ENCODE measurements around the gene ARFGEF2. TPM values are rescaled to one million over a fixed set of nuclear protein-coding genes. Genes with fewer than 3 reads are reported as not detected.

The ARFGEF2 gene
- total and polyA plus RNA-seq, 2 of the 4 experiments (the other 2 are of a cell fraction): 10.3 to 39.1 TPM

DNA sequence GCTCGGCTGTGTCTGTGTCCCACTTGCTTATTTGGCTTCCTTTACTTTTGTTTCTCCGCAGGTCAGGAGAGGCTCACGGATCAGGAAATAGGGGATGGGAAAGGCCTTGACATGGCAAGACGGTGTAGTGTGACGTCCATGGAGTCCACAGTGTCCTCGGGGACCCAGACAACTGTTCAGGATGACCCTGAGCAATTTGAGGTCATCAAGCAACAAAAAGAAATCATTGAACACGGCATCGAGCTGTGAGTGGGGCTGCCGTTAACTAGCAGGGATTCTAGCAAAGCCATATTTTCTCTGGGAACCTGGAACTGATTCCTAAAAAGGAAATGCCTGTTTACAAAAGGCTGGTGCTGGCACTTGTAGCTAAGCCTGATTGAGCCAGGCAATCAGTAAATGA lies 54.4 kb downstream of the ARFGEF2 start:
- H3K18ac ChIP-seq (ENCODE audit: low read depth, low read length): no peak overlapping the region
- intact Hi-C loops (cut with micrococcal nuclease) (no loop called here), dilution Hi-C loops (cut with HindIII; ENCODE audit: low sequenced_read_pairs, unreplicated experiment) (no loop called here), in situ Hi-C loops (cut with MboI; ENCODE audit: low sequenced_read_pairs) (no loop called here)
- H2BK120ac ChIP-seq (ENCODE audit: low read depth, low read length): no peak overlapping the region
- no peak overlapping the region for H4K8ac ChIP-seq (ENCODE audit: low read depth in 2 of 2, low read length in 2 of 2)
- H3K4ac ChIP-seq (ENCODE audit: low read depth, low read length): no peak overlapping the region
- H2AK9ac ChIP-seq (replicated peaks; ENCODE audit: low read depth, low read length, poor library complexity): no peak overlapping the region
- peaks cover 26% of the 10 kb centered on the region for H3K36me3 ChIP-seq (ENCODE audit: control insufficient read depth, insufficient read depth, low read length)
- 78% methylated on average over 6 of the region's 9 CpGs; no CpG with 5 or more reads in 1 of the 2 experiments for WGBS, 2 experiments (ENCODE audit: extremely low coverage in 2 of 2, insufficient read length in 1 of 2)
- no peak overlapping the region for H2AK5ac ChIP-seq (ENCODE audit: low read depth, low read length)
- H3K9me1 ChIP-seq (ENCODE audit: insufficient read depth, low read length): no peaks in the 10 kb centered on the region
- CTCF ChIA-PET: interaction anchor here (0.6 kb wide), 1 partner anchor 1418 kb away, joined by 7 read pairs; no protein-coding TSS in a partner anchor
- H2BK5ac ChIP-seq (ENCODE audit: low read depth, low read length, poor library complexity, severe bottlenecking): no peak overlapping the region
- H3K79me1 ChIP-seq (ENCODE audit: low read depth in 1 of 2, low read length in 2 of 2): peaks cover 0 to 12% of the 10 kb centered on the region in 2 experiments; a peak in 2 of 4 replicates
- no peak overlapping the region for H2BK20ac ChIP-seq (ENCODE audit: low read depth, low read length)
- H4K20me1 ChIP-seq (ENCODE audit: insufficient read depth, low read length): no peaks in the 10 kb centered on the region
- no peak overlapping the region for H3K27ac ChIP-seq (ENCODE audit: insufficient read depth, low read length)
- H3K56ac ChIP-seq (ENCODE audit: extremely low read depth, insufficient read depth, low read length): no peak overlapping the region
- H4K5ac ChIP-seq (ENCODE audit: low read depth, low read length): no peak overlapping the region
- ATAC-seq (ENCODE audit: low read depth) (no peak), DNase-seq (no peak)
- H3K9me3 ChIP-seq (ENCODE audit: control insufficient read depth, insufficient read depth, low read length): no peaks in the 10 kb centered on the region
- H2BK15ac ChIP-seq (ENCODE audit: low read depth, low read length): no peak overlapping the region
- H3K9ac ChIP-seq (ENCODE audit: low read depth, low read length): no peak overlapping the region
- H3K23ac ChIP-seq (ENCODE audit: low read depth, low read length): no peak overlapping the region
- H2AFZ ChIP-seq (replicated peaks; ENCODE audit: low read length, poor library complexity): no peak overlapping the region
- TF ChIP-seq RCOR1 (IDR thresholded peaks at IDR 0.05; ENCODE audit: insufficient replicate concordance, low read length): no peak
- no peak for TF ChIP-seq MXI1 (IDR thresholded peaks at IDR 0.05; ENCODE audit: borderline replicate concordance, low read depth, low read length)
- TF ChIP-seq RAD21 (IDR thresholded peaks at IDR 0.05; ENCODE audit: low read length): no peak
- no peak for TF ChIP-seq POLR2A (IDR thresholded peaks at IDR 0.05; ENCODE audit: low read depth, low read length)
- no peak for TF ChIP-seq MAZ (IDR thresholded peaks at IDR 0.05; ENCODE audit: borderline replicate concordance, low read depth, low read length)
- no peak for TF ChIP-seq MAFK (IDR thresholded peaks at IDR 0.05; ENCODE audit: low read depth, low read length)
- no peak for TF ChIP-seq CEBPB (IDR thresholded peaks at IDR 0.05; ENCODE audit: low read depth, low read length)
- TF ChIP-seq NFE2L2 (IDR thresholded peaks at IDR 0.05; ENCODE audit: low read depth, low read length): no peak
- no peak for TF ChIP-seq USF2 (IDR thresholded peaks at IDR 0.05; ENCODE audit: low read depth, low read length)
- no peak for TF ChIP-seq SMC3 (IDR thresholded peaks at IDR 0.05; ENCODE audit: low read depth, low read length)
- TF ChIP-seq FOS (IDR thresholded peaks at IDR 0.05; ENCODE audit: low read depth, low read length): no peak
- no peak for TF ChIP-seq RFX5 (IDR thresholded peaks at IDR 0.05; ENCODE audit: low read depth, low read length)
- TF ChIP-seq ELK1 (IDR thresholded peaks at IDR 0.05; ENCODE audit: borderline replicate concordance, low read depth, low read length): no peak
- TF ChIP-seq BHLHE40 (IDR thresholded peaks at IDR 0.05; ENCODE audit: low read depth, low read length): no peak
- TF ChIP-seq, protein P1, sequence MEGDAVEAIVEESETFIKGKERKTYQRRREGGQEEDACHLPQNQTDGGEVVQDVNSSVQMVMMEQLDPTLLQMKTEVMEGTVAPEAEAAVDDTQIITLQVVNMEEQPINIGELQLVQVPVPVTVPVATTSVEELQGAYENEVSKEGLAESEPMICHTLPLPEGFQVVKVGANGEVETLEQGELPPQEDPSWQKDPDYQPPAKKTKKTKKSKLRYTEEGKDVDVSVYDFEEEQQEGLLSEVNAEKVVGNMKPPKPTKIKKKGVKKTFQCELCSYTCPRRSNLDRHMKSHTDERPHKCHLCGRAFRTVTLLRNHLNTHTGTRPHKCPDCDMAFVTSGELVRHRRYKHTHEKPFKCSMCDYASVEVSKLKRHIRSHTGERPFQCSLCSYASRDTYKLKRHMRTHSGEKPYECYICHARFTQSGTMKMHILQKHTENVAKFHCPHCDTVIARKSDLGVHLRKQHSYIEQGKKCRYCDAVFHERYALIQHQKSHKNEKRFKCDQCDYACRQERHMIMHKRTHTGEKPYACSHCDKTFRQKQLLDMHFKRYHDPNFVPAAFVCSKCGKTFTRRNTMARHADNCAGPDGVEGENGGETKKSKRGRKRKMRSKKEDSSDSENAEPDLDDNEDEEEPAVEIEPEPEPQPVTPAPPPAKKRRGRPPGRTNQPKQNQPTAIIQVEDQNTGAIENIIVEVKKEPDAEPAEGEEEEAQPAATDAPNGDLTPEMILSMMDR (conservative IDR thresholded peaks at IDR 0.05; ENCODE audit: low read depth, low read length): no peak
- TF ChIP-seq CHD1 (IDR thresholded peaks at IDR 0.05; ENCODE audit: low read depth, low read length): no peak
- H3K27me3 ChIP-seq (ENCODE audit: control insufficient read depth, insufficient read depth, low read length): no peaks in the 10 kb centered on the region
- no peaks in the 10 kb centered on the region for H3K4me1 ChIP-seq (ENCODE audit: control insufficient read depth, insufficient read depth, low read length)
- H3K14ac ChIP-seq (replicated peaks; ENCODE audit: low read depth, low read length): no peak overlapping the region
- no TSS peak for BruUV-seq (replicated peaks)
- H3K4me2 ChIP-seq (ENCODE audit: low read depth, low read length): no peak overlapping the region
- no peak overlapping the region for H4K91ac ChIP-seq (ENCODE audit: insufficient read depth, low read depth, low read length)
- H3K4me3 ChIP-seq (ENCODE audit: insufficient read depth, low read depth, low read length): no peak overlapping the region
- POLR2A ChIA-PET (ENCODE audit: unreplicated experiment): no interaction called here

All from IMR-90 (cell line).